Stomach (tissue), 9 donors: ENCODE results near the gene TRIM61. TPM values are rescaled to one million over a fixed set of nuclear protein-coding genes. Genes with fewer than 3 reads are reported as not detected.
"Not testable (repeated sequence)": the region's sequence is repeated elsewhere in the genome, so short reads cannot be mapped to it uniquely, and the experiment has no call there.

ENCODE experiments used
- DNase-seq, 2 donors: peaks; one replicate each; pipeline versions ENCODE4 v3.0.0 to v3.0.0-alpha.2; 2013 to 2019
- H3K27ac ChIP-seq, 5 donors: fragments of 200-600 bp in 4 of 5; sonication (generic) in 4 of 5; one replicate each; pipeline ENCODE4 v1.5.1; 2013 to 2019; ENCODE audit warnings: mild to moderate bottlenecking in 1 of 5, moderate library complexity in 1 of 5
- H3K27me3 ChIP-seq, 3 donors: fragments of 200-600 bp; sonication (generic); one replicate each; pipeline ENCODE4 v1.5.1; 2017 to 2019; ENCODE audit warnings: mixed run types in 1 of 3
- H3K36me3 ChIP-seq, 4 donors: fragments of 200-600 bp; sonication (generic); 1 replicate in 3 of 4; 2 replicates in 1 of 4; pipeline ENCODE4 v1.5.1; 2016 to 2019
- H3K4me1 ChIP-seq, 4 donors: fragments of 200-600 bp; sonication (generic); one replicate each; pipeline ENCODE4 v1.5.1; 2016 to 2019
- H3K4me3 ChIP-seq, 4 donors: fragments of 200-600 bp; sonication (generic) in 3 of 4; one replicate each; pipeline ENCODE4 v1.5.1; 2016 to 2019; ENCODE audit warnings: mild to moderate bottlenecking in 1 of 4
- H3K9me3 ChIP-seq, 4 donors: fragments of 200-600 bp; sonication (generic); one replicate each; pipeline ENCODE4 v1.5.1; 2016 to 2019
- CTCF ChIP-seq, 7 experiments: fragments of 450-650 bp in 4 of 7; fragments of 200-600 bp in 3 of 7; sonication (generic) in 3 of 7; IDR thresholded peaks; one replicate each; pipeline ENCODE4 v1.5.1; 2016 to 2019; ENCODE audit warnings: antibody characterized with exemption in 7 of 7, control low read depth in 2 of 7, mild to moderate bottlenecking in 1 of 7
- EP300 ChIP-seq: sonication (generic); formaldehyde crosslinking; IDR thresholded peaks from one replicate; pipeline ENCODE4 v1.6.1; 2017; ENCODE audit warnings: antibody characterized with exemption
- POLR2A ChIP-seq, 4 donors: fragments of 450-650 bp; IDR thresholded peaks; one replicate each; pipeline ENCODE4 v1.6.1; 2016; ENCODE audit warnings: antibody characterized with exemption in 4 of 4, control low read depth in 2 of 4, mild to moderate bottlenecking in 1 of 4, moderate library complexity in 1 of 4
- POLR2AphosphoS5 ChIP-seq, 3 donors: sonication (generic); formaldehyde crosslinking; IDR thresholded peaks; one replicate each; pipeline ENCODE4 v1.6.1; 2016; ENCODE audit warnings: antibody characterized with exemption in 3 of 3
- WGBS, 5 donors: extraction: QIAGEN DNeasy Blood & Tissue Kit in 3 of 5; methylation state at CpG; one replicate each; pipeline versions ENCODE4 v1.1.5 to v1.1.7; 2013 to 2018; 5-methylcytosine and 5-hydroxymethylcytosine counted together
- intact Hi-C: fragments of 100-400 bp; cut with DNase I; formaldehyde crosslinking; loops from one replicate; pipeline ENCODE4 v1.15.1; 2023; ENCODE audit warnings: low total_unique reads
- polyA plus RNA-seq, 3 donors: library from polyadenylated mRNA; stranded (reverse); fragments of 200-250 nt; gene quantifications; one replicate each; pipeline ENCODE4 v1.2.3, GENCODE V29; 2013
- total RNA-seq, 5 donors: library from RNA; depleted of rRNA; stranded (reverse); fragments of >200 nt; gene quantifications; one replicate each; pipeline versions ENCODE4 v1.1.0 to v1.2.3, GENCODE V29; 2014 to 2016
- donor health status: healthy with polysubstance abuse.
- donor health status: Bipolar disorder and iron deficiency.
- donor health status: healthy.

TRIM61 gene
- total and polyA plus RNA-seq, 8 donors, result 0.25 to 3.6 (median 0.61) TPM; not detected in 3

DNA sequence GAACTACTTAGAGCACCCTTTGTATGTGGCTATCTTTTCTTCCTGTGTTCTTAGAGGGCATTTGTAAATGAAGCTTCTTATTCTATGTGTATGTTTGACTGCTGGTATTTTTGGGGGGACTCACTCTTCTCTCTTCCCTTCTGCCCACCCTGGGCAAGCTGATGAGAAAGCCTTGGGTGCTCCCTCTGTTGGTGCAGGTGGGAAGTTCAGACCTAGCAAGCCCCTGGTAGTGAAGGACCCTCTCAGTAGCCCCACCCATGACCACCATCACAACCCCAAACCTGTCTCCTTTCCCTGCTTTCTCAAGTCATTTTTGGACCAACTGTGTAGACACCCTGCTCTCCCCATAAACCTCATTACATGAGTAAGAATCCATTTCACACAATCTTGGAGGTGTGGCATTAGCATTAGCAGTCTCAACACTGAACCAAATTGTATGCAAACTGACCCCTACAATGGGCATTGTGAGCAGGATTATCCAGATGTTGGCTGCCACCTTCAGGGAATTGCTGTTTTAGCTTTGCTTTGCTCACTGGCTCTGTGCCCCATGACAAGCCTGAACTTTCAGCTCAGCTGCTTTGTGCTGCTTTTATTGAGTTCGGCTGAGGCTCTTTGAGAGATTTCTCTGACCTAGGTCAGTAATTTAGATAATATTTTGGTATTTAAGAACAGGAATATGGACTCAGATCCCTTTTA is 27.9 kb downstream of the TRIM61 start:
- Histone ChIP-seq H3K36me3 (no peaks in the 10 kb centered on the region), H3K9me3 (no peaks in the 10 kb centered on the region), H3K4me1 (no peaks in the 10 kb centered on the region), H3K4me3 (no peak overlapping the region), H3K27me3 (peaks cover 0 to 26% (median 4%) of the 10 kb centered on the region in 3 donors), H3K27ac (no peak overlapping the region)
- intact Hi-C loops, result no loop called here
- WGBS, 5 donors, result 23 to 43% (median 31%) methylated on average over 1 of the region's 1 CpG
- TF ChIP-seq EP300 (no peak), CTCF (IDR thresholded peaks at IDR 0.05) (no peak), POLR2AphosphoS5 (IDR thresholded peaks at IDR 0.05) (no peak), POLR2A (IDR thresholded peaks at IDR 0.05) (no peak)
- peak in 1 of 2 donors; percentile 16 for DNase-seq

- 73 to 81% (median 78%) methylated on average over 4 of the region's 4 CpGs for WGBS, 5 donors
- H3K9me3 ChIP-seq, result no peaks in the 10 kb centered on the region
- intact Hi-C loops, result no loop called here
- TF ChIP-seq CTCF (IDR thresholded peaks at IDR 0.05), result no peak
- no peak for TF ChIP-seq POLR2A (IDR thresholded peaks at IDR 0.05)
- no peak for TF ChIP-seq EP300
- TF ChIP-seq POLR2AphosphoS5 (IDR thresholded peaks at IDR 0.05), result no peak
- H3K36me3 ChIP-seq, result no peaks in the 10 kb centered on the region
- no peaks in the 10 kb centered on the region for H3K4me1 ChIP-seq
- H3K27me3 ChIP-seq, result peaks cover 0 to 26% (median 4%) of the 10 kb centered on the region in 3 donors
- no peak overlapping the region for H3K27ac ChIP-seq
- H3K4me3 ChIP-seq, result no peak overlapping the region
- no peak for DNase-seq
Measured at GRCh38 chr4:164948975-164949374, 28.5 kb downstream of the TRIM61 start.

DNA sequence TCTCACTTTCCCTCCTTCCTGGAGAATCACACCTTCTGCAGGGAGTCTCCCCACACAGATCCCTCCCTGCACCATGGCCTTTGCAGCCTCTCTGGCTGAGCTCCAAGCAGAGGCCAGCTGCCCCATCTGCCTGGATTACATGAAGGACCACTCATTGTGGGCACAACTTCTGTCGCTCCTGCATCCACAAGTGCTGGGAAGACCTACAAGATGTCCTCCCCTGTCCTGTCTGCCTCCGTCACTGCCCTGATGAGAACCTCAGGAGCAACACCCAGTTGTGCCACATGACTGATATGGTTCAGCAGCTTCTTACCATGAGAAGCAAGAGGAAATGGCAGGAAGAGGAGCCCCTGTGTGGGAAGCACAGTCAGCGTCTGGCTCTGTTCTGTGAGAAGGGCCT is 29.5 kb downstream of the TRIM61 start:
- H3K36me3 ChIP-seq, H3K4me1 ChIP-seq, H3K4me3 ChIP-seq, intact Hi-C loops, DNase-seq, H3K27ac ChIP-seq, H3K9me3 ChIP-seq: not testable (repeated sequence)
- WGBS, 5 donors, result 70 to 91% (median 79%) methylated on average over 3 of the region's 3 CpGs
- H3K27me3 ChIP-seq, result peaks cover 0 to 19% (median 4%) of the 10 kb centered on the region in 3 donors

DNA sequence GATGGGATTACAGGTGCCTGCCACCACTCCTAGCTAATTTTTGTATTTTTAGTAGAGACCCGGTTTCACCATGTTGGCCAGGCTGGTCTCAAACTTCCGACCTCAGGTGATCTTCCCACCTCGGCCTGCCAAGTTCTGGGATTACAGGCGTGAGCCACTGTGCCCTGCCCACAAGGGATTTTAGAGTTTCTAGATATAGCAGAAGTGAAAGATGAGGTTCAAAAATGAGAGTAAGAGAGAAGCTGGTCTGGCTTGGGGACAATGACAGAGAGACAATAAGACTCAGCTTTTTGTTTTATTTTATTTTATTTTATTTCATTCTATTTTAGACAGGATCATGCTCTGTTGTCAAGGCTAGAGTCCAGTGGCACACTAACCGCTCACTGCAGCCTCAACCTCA is 30.6 kb downstream of the TRIM61 start:
- TF ChIP-seq EP300 (no peak), POLR2AphosphoS5 (IDR thresholded peaks at IDR 0.05) (no peak), POLR2A (IDR thresholded peaks at IDR 0.05) (no peak), CTCF (IDR thresholded peaks at IDR 0.05) (no peak)
- no peak overlapping the region for H3K27ac ChIP-seq
- no peaks in the 10 kb centered on the region for H3K4me1 ChIP-seq
- H3K9me3 ChIP-seq, result no peaks in the 10 kb centered on the region
- WGBS, 5 donors, result 90 to 94% (median 92%) methylated on average over 5 of the region's 5 CpGs
- peaks cover 0 to 19% (median 4%) of the 10 kb centered on the region in 3 donors for H3K27me3 ChIP-seq
- no peaks in the 10 kb centered on the region for H3K36me3 ChIP-seq
- no peak overlapping the region for H3K4me3 ChIP-seq
- intact Hi-C loops, result no loop called here
- DNase-seq, result no peak

GRCh38 chr4:164945146-164945545 is 32.3 kb downstream of the TRIM61 start:
- TF ChIP-seq EP300 (no peak), CTCF (IDR thresholded peaks at IDR 0.05) (no peak), POLR2AphosphoS5 (IDR thresholded peaks at IDR 0.05) (no peak), POLR2A (IDR thresholded peaks at IDR 0.05) (no peak)
- H3K9me3 ChIP-seq, result no peaks in the 10 kb centered on the region
- intact Hi-C loops, result no loop called here
- no peak overlapping the region for H3K4me3 ChIP-seq
- H3K27ac ChIP-seq, result no peak overlapping the region
- DNase-seq, result no peak
- peaks cover 0 to 19% (median 4%) of the 10 kb centered on the region in 3 donors for H3K27me3 ChIP-seq
- H3K36me3 ChIP-seq, result no peaks in the 10 kb centered on the region
- 72 to 78% (median 76%) methylated on average over 5 of the region's 5 CpGs for WGBS, 5 donors
- H3K4me1 ChIP-seq, result no peaks in the 10 kb centered on the region
